Measurements from ENCODE around the gene ZMAT5. TPM values are rescaled to one million over a fixed set of nuclear protein-coding genes. Genes with fewer than 3 reads are reported as not detected.

The ZMAT5 gene
- total RNA-seq, 4 donors from 2014 or later, result 22.1 to 29.3 (median 26.6) TPM

DNA sequence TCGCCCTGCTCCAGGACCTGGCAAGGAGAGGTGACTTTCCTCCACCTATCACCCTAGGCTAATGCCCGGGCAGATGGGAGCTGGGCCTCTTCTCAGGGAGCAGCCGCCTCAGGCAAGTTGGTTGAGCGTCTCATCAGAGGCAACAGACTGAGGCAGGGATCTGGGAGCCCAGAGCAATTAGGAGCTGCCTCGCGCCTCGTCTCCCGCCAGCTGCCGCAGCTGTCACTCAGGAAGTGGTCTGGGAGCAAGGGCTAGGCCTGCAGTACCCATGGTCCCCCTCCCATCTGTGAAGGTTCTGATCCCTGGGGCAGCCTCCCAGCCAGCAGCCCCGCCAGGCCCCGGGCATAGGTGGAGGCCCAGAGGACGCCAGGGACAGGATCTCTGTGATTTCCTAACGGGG is 51.6 kb downstream of the ZMAT5 start:
- H3K4me3 ChIP-seq, result no peak overlapping the region
- no peaks in the 10 kb centered on the region for H3K9me3 ChIP-seq
- DNase-seq (ENCODE audit: low spot score in 2 of 2), result no peak
- TF ChIP-seq EP300 (IDR thresholded peaks at IDR 0.05), result no peak
- TF ChIP-seq CTCF (IDR thresholded peaks at IDR 0.05), result no peak
- no peak for TF ChIP-seq POLR2A (IDR thresholded peaks at IDR 0.05)
- no peaks in the 10 kb centered on the region for H3K36me3 ChIP-seq
- 56 to 76% methylated on average over 8 to 13 of the region's 13 CpGs for WGBS, 2 donors
- no peak overlapping the region for H3K27ac ChIP-seq
- H3K4me1 ChIP-seq, result peaks cover 0 to 8% (median 2%) of the 10 kb centered on the region in 4 donors
- H3K27me3 ChIP-seq, result peaks cover 0 to 56% of the 10 kb centered on the region in 2 donors

GRCh38 chr22:29713156-29713727 is 53.6 kb downstream of the ZMAT5 start:
- Histone ChIP-seq H3K36me3 (no peaks in the 10 kb centered on the region), H3K4me1 (peaks cover 0 to 2% (median 0%) of the 10 kb centered on the region in 4 donors), H3K4me3 (no peak overlapping the region), H3K27me3 (peaks cover 0 to 47% of the 10 kb centered on the region in 2 donors), H3K9me3 (no peaks in the 10 kb centered on the region), H3K27ac (no peak overlapping the region)
- TF ChIP-seq CTCF (IDR thresholded peaks at IDR 0.05) (no peak), EP300 (IDR thresholded peaks at IDR 0.05) (no peak), POLR2A (IDR thresholded peaks at IDR 0.05) (no peak)
- no peak for DNase-seq (ENCODE audit: low spot score in 2 of 2)
- WGBS, 2 donors, result 48 to 51% methylated on average over 8 of the region's 8 CpGs

- WGBS, 2 donors, result 81 to 83% methylated on average over 2 of the region's 2 CpGs
- no peaks in the 10 kb centered on the region for H3K9me3 ChIP-seq
- peaks cover 0 to 38% of the 10 kb centered on the region in 2 donors for H3K27me3 ChIP-seq
- H3K4me3 ChIP-seq, result no peak overlapping the region
- peaks cover 0 to 10% (median 0%) of the 10 kb centered on the region in 4 donors for H3K4me1 ChIP-seq
- H3K36me3 ChIP-seq, result no peaks in the 10 kb centered on the region
- TF ChIP-seq EP300 (IDR thresholded peaks at IDR 0.05) (no peak), CTCF (IDR thresholded peaks at IDR 0.05) (no peak), POLR2A (IDR thresholded peaks at IDR 0.05) (no peak)
- DNase-seq (ENCODE audit: low spot score in 2 of 2), result no peak
- no peak overlapping the region for H3K27ac ChIP-seq
Observed at GRCh38 chr22:29712119-29712518, 54.7 kb downstream of the ZMAT5 start.

GRCh38 chr22:29710922-29711593 is 55.7 kb downstream of the ZMAT5 start:
- H3K27me3 ChIP-seq, result peaks cover 0 to 38% of the 10 kb centered on the region in 2 donors
- peaks cover 0 to 18% (median 4%) of the 10 kb centered on the region in 4 donors for H3K4me1 ChIP-seq
- H3K36me3 ChIP-seq, result no peaks in the 10 kb centered on the region
- DNase-seq (ENCODE audit: low spot score in 2 of 2), result no peak
- no peak overlapping the region for H3K27ac ChIP-seq
- TF ChIP-seq CTCF (IDR thresholded peaks at IDR 0.05), result no peak
- no peak for TF ChIP-seq POLR2A (IDR thresholded peaks at IDR 0.05)
- no peak for TF ChIP-seq EP300 (IDR thresholded peaks at IDR 0.05)
- no peaks in the 10 kb centered on the region for H3K9me3 ChIP-seq
- H3K4me3 ChIP-seq, result no peak overlapping the region
- WGBS, 2 donors, result 57 to 67% methylated on average over 9 to 12 of the region's 18 CpGs

DNA sequence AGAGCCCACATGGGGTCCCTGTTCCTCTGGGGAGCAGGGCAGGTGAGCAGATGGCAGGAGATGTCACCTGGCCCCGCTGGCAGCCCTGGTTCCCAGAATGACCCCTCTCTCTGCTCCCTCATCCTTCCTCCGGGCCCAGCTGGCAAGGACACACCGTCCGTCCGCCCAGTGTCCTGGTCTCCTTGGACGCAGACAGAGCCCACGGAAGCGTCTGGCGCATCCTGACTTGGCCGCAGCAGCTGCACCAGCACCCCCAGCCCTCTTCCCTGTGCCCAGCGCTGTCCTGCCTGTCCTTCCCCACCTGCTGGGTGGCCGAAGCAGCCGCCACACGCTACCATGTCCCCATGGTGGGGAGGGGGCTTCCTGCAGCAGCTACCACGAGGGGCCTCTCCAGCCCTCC is 56.6 kb downstream of the ZMAT5 start:
- no peak overlapping the region for H3K27ac ChIP-seq
- H3K36me3 ChIP-seq, result no peaks in the 10 kb centered on the region
- H3K4me1 ChIP-seq, result peaks cover 0 to 26% (median 12%) of the 10 kb centered on the region in 4 donors
- TF ChIP-seq POLR2A (IDR thresholded peaks at IDR 0.05) (no peak), EP300 (IDR thresholded peaks at IDR 0.05) (no peak), CTCF (IDR thresholded peaks at IDR 0.05) (no peak)
- no peak for DNase-seq (ENCODE audit: low spot score in 2 of 2)
- no peak overlapping the region for H3K4me3 ChIP-seq
- 80 to 81% methylated on average over 14 to 15 of the region's 15 CpGs for WGBS, 2 donors
- no peaks in the 10 kb centered on the region for H3K9me3 ChIP-seq
- peaks cover 0 to 38% of the 10 kb centered on the region in 2 donors for H3K27me3 ChIP-seq

Measured in tibial nerve (tissue), 4 donors.